GM12878 (cell line): ENCODE results near the gene LRRK1. TPM values are rescaled to one million over a fixed set of nuclear protein-coding genes. Genes with fewer than 3 reads are reported as not detected.

Experiments used
- ATAC-seq: fragments of 200-7000 bp; cut with Tn5 transposase; 3 replicates; pipeline ENCODE4 v1.9.1; 2020; ENCODE audit warnings: mild to moderate bottlenecking, moderate library complexity
- BruUV-seq: library from RNA; stranded (reverse); fragments of 400-500 nt; replicated peaks from 2 replicates; lab custom pipeline; 2021; lab: Mats Ljungman, UMichigan
- CTCF ChIA-PET: fragments of 300-600 bp; sonication (Branson Sonifier 250); formaldehyde crosslinking; extraction: SDS; loops from one replicate; lab custom pipeline; 2021; ENCODE audit warnings: inconsistent platforms; lab: Yijun Ruan, JAX
- POLR2A ChIA-PET: fragments of 350-600 bp; formaldehyde crosslinking; extraction: SDS; loops from one replicate; lab custom pipeline; 2021; ENCODE audit warnings: inconsistent platforms; lab: Charles Lee
- RAD21 ChIA-PET: fragments of 300-600 bp; sonication (Branson Sonifier 250); formaldehyde crosslinking; loops from one replicate; lab custom pipeline; 2023; ENCODE audit warnings: antibody characterized with exemption; ENCODE audit not compliant: unreplicated experiment; lab: Charles Lee
- SMC1A ChIA-PET: fragments of 300-600 bp; sonication (Branson Sonifier 250); formaldehyde crosslinking; loops from one replicate; lab custom pipeline; 2023; ENCODE audit not compliant: unreplicated experiment, uncharacterized antibody; lab: Charles Lee
- DNase-seq: peaks from one replicate; pipeline ENCODE4 v3.0.0-alpha.2; 2011; ENCODE audit warnings: low read depth, low spot score
- FAIRE-seq: peaks from 3 replicates; lab custom pipeline; 2011; peaks lifted over from hg19 to GRCh38; lab: Jason Lieb, UNC
- H2AFZ ChIP-seq: 2 replicates; pipeline ENCODE4 v1.6.0; 2011; ENCODE audit warnings: low read depth, low read length, control low read depth; ENCODE audit not compliant: control insufficient read depth
- H3K27ac ChIP-seq: 2 replicates; pipeline ENCODE4 v1.5.1; 2011; ENCODE audit warnings: control low read depth; ENCODE audit not compliant: control insufficient read depth, insufficient read depth
- H3K27me3 ChIP-seq, 2 experiments: replicated peaks in 1 of 2; 2 replicates each; pipeline versions ENCODE4 v1.6.0 to v1.6.1; 2011; ENCODE audit warnings: low read length in 1 of 2; ENCODE audit not compliant: control insufficient read depth in 2 of 2, insufficient read depth in 2 of 2
- H3K36me3 ChIP-seq, 2 experiments: 2 replicates each; pipeline ENCODE4 v1.5.1; 2011; ENCODE audit warnings: low read length in 1 of 2; ENCODE audit not compliant: control insufficient read depth in 2 of 2, insufficient read depth in 2 of 2
- H3K4me1 ChIP-seq: 2 replicates; pipeline ENCODE4 v1.6.1; 2011; ENCODE audit warnings: mild to moderate bottlenecking, low read length, moderate library complexity, mixed read lengths; ENCODE audit not compliant: control insufficient read depth, insufficient read depth
- H3K4me2 ChIP-seq: 2 replicates; pipeline ENCODE4 v1.6.0; 2011; ENCODE audit warnings: control low read depth; ENCODE audit not compliant: control insufficient read depth, insufficient read depth
- H3K4me3 ChIP-seq: fragments of 200-600 bp; sonication (generic); 2 replicates; pipeline ENCODE4 v1.5.1; 2016
- H3K79me2 ChIP-seq: 2 replicates; pipeline ENCODE4 v1.6.0; 2011; ENCODE audit warnings: low read length; ENCODE audit not compliant: control insufficient read depth, insufficient read depth
- H3K9ac ChIP-seq: 2 replicates; pipeline ENCODE4 v1.8.0; 2011; ENCODE audit warnings: low read length, control low read depth, mixed read lengths; ENCODE audit not compliant: control insufficient read depth, insufficient read depth
- H3K9me3 ChIP-seq: replicated peaks from 3 replicates; pipeline ENCODE4 v1.5.1; 2011; ENCODE audit warnings: mild to moderate bottlenecking, low read length; ENCODE audit not compliant: control insufficient read depth, insufficient read depth
- H4K20me1 ChIP-seq: 2 replicates; pipeline ENCODE4 v1.6.0; 2011; ENCODE audit not compliant: control insufficient read depth, insufficient read depth
- E4F1 ChIP-seq: fragments of 450-650 bp; IDR thresholded peaks from 2 replicates; pipeline ENCODE4 v1.6.1; 2018; ENCODE audit warnings: borderline replicate concordance, mild to moderate bottlenecking; ENCODE audit not compliant: partially characterized antibody
- EED ChIP-seq: sonication (generic); IDR thresholded peaks from 2 replicates; pipeline ENCODE4 v1.6.1; 2016; ENCODE audit warnings: antibody characterized with exemption, low read depth
- EGR1 ChIP-seq, 2 experiments: IDR thresholded peaks; 1 replicate in 1 of 2; 2 replicates in 1 of 2; pipeline ENCODE4 v1.6.1; 2011 to 2012; ENCODE audit warnings: low read depth in 2 of 2, low read length in 2 of 2, borderline replicate concordance in 1 of 2, mild to moderate bottlenecking in 1 of 2, moderate library complexity in 1 of 2
- FOXM1 ChIP-seq: IDR thresholded peaks from 2 replicates; pipeline ENCODE4 v1.6.1; 2012; ENCODE audit warnings: low read depth, mild to moderate bottlenecking, inconsistent platforms, low read length, moderate library complexity
- IRF3 ChIP-seq: fragments of 450-650 bp; IDR thresholded peaks from 2 replicates; pipeline ENCODE4 v1.6.1; 2014; ENCODE audit warnings: mild to moderate bottlenecking
- LARP7 ChIP-seq: fragments of 450-650 bp; IDR thresholded peaks from 2 replicates; pipeline ENCODE4 v1.6.1; 2017; ENCODE audit warnings: mild to moderate bottlenecking
- MYB ChIP-seq: fragments of 150-350 bp; IDR thresholded peaks from 2 replicates; pipeline ENCODE4 v1.6.1; 2014; ENCODE audit warnings: mild to moderate bottlenecking, low read depth, low read length, borderline replicate concordance
- NR2C2 ChIP-seq: IDR thresholded peaks from 2 replicates; pipeline ENCODE4 v1.6.1; 2011; ENCODE audit warnings: borderline replicate concordance, low read depth; ENCODE audit not compliant: control insufficient read depth, insufficient read length
- RELA ChIP-seq: fragments of 450-650 bp; IDR thresholded peaks from 2 replicates; pipeline ENCODE4 v1.8.0; 2014; ENCODE audit warnings: borderline replicate concordance; ENCODE audit not compliant: partially characterized antibody
- TCF12 ChIP-seq: IDR thresholded peaks from 2 replicates; pipeline ENCODE4 v1.6.1; 2011; ENCODE audit warnings: low read depth, mild to moderate bottlenecking, low read length
- YBX1 ChIP-seq: fragments of 450-650 bp; IDR thresholded peaks from 2 replicates; pipeline ENCODE4 v1.6.1; 2016; ENCODE audit warnings: antibody characterized with exemption
- ZBTB33 ChIP-seq: fragments of 450-650 bp; IDR thresholded peaks from 2 replicates; pipeline ENCODE4 v1.6.1; 2017; ENCODE audit warnings: mild to moderate bottlenecking
- ZNF384 ChIP-seq: IDR thresholded peaks from 2 replicates; pipeline ENCODE4 v1.6.1; 2012; ENCODE audit warnings: low read depth, mild to moderate bottlenecking, low read length, improper control_type of control experiment, borderline replicate concordance
- WGBS: methylation state at CpG from one replicate; pipeline ENCODE4 v1.1.6; 2016; ENCODE audit warnings: low lambda C conversion rate; ENCODE audit not compliant: insufficient replicate concordance, insufficient coverage; ENCODE audit errors: missing lambda C conversion rate; 5-methylcytosine and 5-hydroxymethylcytosine counted together
- in situ Hi-C: fragments of 300-500 bp; cut with MboI; formaldehyde crosslinking; loops from 9 replicates; pipeline ENCODE4 v1.14.3; 2018; ENCODE audit warnings: mixed read lengths
- intact Hi-C: fragments of 100-400 bp; cut with micrococcal nuclease; formaldehyde crosslinking; loops from one replicate; pipeline ENCODE4 v1.14.2; 2022; ENCODE audit not compliant: unreplicated experiment
- polyA plus RNA-seq, 11 experiments: library from polyadenylated mRNA; depleted of rRNA in 4 of 11; unstranded in 6 of 11; stranded (reverse) in 5 of 11; fragments of >200 nt; fragmentation: Nextera tagmentation in 4 of 11; fragmentation: Illumina TruSeq in 1 of 11; extraction: Ambion mirVana in 4 of 11; extraction: Trizol in 1 of 11; gene quantifications; 1 replicate in 1 of 11; 2 replicates in 10 of 11; pipeline versions ENCODE4 v1.2.1 to v1.2.3, GENCODE V29; 2011 to 2016; ENCODE audit warnings: inconsistent platforms in 2 of 11, missing spikeins in 2 of 11, low read depth in 1 of 11
- total RNA-seq, 4 experiments: library from RNA; depleted of rRNA in 3 of 4; stranded (reverse); fragments of >200 nt in 3 of 4; fragmentation: Illumina TruSeq in 1 of 4; extraction: Trizol in 1 of 4; gene quantifications; 2 replicates each; pipeline versions ENCODE4 v1.2.1 to v1.2.3, GENCODE V29; 2013 to 2021

Gene LRRK1
- total and polyA plus RNA-seq, 10 of the 15 experiments (the other 5 are each of a cell fraction or from before 2014, with no cell fraction given), result 2.2 to 58.3 (median 17.9) TPM

GRCh38 chr15:101110681-101111569, 191.8 kb downstream of the LRRK1 start:
- ChIA-PET POLR2A (no interaction called here), CTCF (no interaction called here), SMC1A (interaction anchor here (1.0 to 1.1 kb wide), 2 partner anchors 9 to 61 kb away, joined by 3 to 4 read pairs; no protein-coding TSS in a partner anchor), RAD21 (no interaction called here)
- peaks cover under 1% of the 10 kb centered on the region; the same call in 1 of the 2 replicates for H3K4me1 ChIP-seq
- ATAC-seq, result no peak
- H3K4me2 ChIP-seq, result no peak overlapping the region
- no peak overlapping the region for H3K9ac ChIP-seq
- no peaks in the 10 kb centered on the region; the same call in 1 of the 2 replicates for H4K20me1 ChIP-seq
- 61% methylated on average over 21 of the region's 23 CpGs for WGBS
- no TSS peak for BruUV-seq
- intact Hi-C loops, result no loop called here
- no peak for FAIRE-seq
- no peaks in the 10 kb centered on the region for H3K36me3 ChIP-seq
- peaks cover 0 to 4% of the 10 kb centered on the region in 2 experiments; a peak in 1 of 4 replicates for H3K27me3 ChIP-seq
- no peak overlapping the region for H3K4me3 ChIP-seq
- H3K27ac ChIP-seq, result no peak overlapping the region
- TF ChIP-seq E4F1, result no peak
- TF ChIP-seq TCF12, result no peak
- no peak for TF ChIP-seq LARP7
- TF ChIP-seq FOXM1, result no peak
- no peak for TF ChIP-seq NR2C2
- no peak for TF ChIP-seq ZBTB33
- no peak for TF ChIP-seq IRF3
- TF ChIP-seq ZNF384, result no peak
- TF ChIP-seq EGR1 (IDR thresholded peaks at IDR 0.05; ENCODE audit: borderline replicate concordance in 1 of 2, low read depth in 2 of 2, low read length in 2 of 2), result no peak
- TF ChIP-seq MYB, result no peak
- no peak for TF ChIP-seq RELA
- no peak for TF ChIP-seq YBX1
- no peak for TF ChIP-seq EED
- no peak overlapping the region for H2AFZ ChIP-seq
- H3K79me2 ChIP-seq, result no peaks in the 10 kb centered on the region
- no peaks in the 10 kb centered on the region; the same call in 2 of the 3 replicates for H3K9me3 ChIP-seq
- DNase-seq, result no peak
- in situ Hi-C loops, result no loop called here
